GM12891 (cell line): ENCODE measurements around the gene IRX2.

Experiments
- POLR2A ChIP-seq: IDR thresholded peaks from 2 replicates; pipeline ENCODE4 v1.6.1; 2011; ENCODE audit warnings: low read depth, low read length, control low read depth
- POLR2AphosphoS5 ChIP-seq: IDR thresholded peaks from 2 replicates; pipeline ENCODE4 v1.6.1; 2011; ENCODE audit warnings: low read depth, low read length, control low read depth
- TAF1 ChIP-seq: IDR thresholded peaks from 2 replicates; pipeline ENCODE4 v1.6.1; 2011; ENCODE audit warnings: low read depth, low read length, control low read depth

GRCh38 chr5:2779459-2779858, 28.0 kb upstream of the IRX2 start:
- no peak for TF ChIP-seq TAF1
- TF ChIP-seq POLR2A, result no peak
- no peak for TF ChIP-seq POLR2AphosphoS5
